HUES6 (cell line): ENCODE results near the gene ATXN7L1.
"Not testable (repeated sequence)": the region's sequence is repeated elsewhere in the genome, so short reads cannot be mapped to it uniquely, and the experiment has no call there.

Experiments used
- H3K27ac ChIP-seq: 2 replicates; pipeline ENCODE4 v1.7.0; 2013; ENCODE audit warnings: low read depth, mild to moderate bottlenecking, low read length, inconsistent platforms
- H3K27me3 ChIP-seq: 2 replicates; pipeline ENCODE4 v1.6.1; 2013; ENCODE audit warnings: low read length; ENCODE audit not compliant: control insufficient read depth, insufficient read depth
- H3K36me3 ChIP-seq: 2 replicates; pipeline ENCODE4 v1.6.1; 2013; ENCODE audit warnings: low read length; ENCODE audit not compliant: control insufficient read depth, insufficient read depth
- H3K4me1 ChIP-seq: 2 replicates; pipeline ENCODE4 v1.6.1; 2013; ENCODE audit warnings: low read length; ENCODE audit not compliant: control insufficient read depth, insufficient read depth
- H3K4me3 ChIP-seq: 2 replicates; pipeline ENCODE4 v1.5.1; 2013; ENCODE audit warnings: low read depth, low read length
- H3K9ac ChIP-seq: one replicate; pipeline ENCODE4 v1.6.1; 2013; ENCODE audit warnings: mild to moderate bottlenecking, low read length
- H3K9me3 ChIP-seq: 2 replicates; pipeline ENCODE4 v1.6.1; 2013; ENCODE audit warnings: low read depth, low read length; ENCODE audit not compliant: control insufficient read depth, insufficient read depth

Gene ATXN7L1

DNA sequence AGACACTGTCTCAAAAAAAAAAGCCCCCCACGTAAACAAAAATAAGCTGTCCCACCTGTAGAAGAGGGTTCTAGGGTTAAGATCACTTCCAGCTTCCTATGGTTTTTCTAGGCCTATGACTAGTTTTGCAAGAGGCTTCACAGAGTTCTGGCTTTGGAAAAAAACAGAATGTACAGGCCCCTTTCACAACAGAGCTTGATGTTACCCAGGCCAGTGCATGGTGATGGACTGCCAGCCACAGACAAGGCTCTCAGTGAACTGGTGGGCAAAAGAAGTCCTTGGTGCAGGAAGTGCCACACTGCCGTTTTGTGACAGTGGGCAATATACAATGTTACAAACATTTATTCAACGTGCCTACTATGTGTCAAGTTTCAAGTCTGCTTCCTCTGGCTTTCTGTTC, 276.8 kb downstream of the ATXN7L1 start:
- Histone ChIP-seq H3K36me3 (no peaks in the 10 kb centered on the region), H3K4me3 (no peak overlapping the region), H3K9me3 (no peaks in the 10 kb centered on the region), H3K27ac (no peak overlapping the region), H3K9ac (no peak overlapping the region), H3K4me1 (peaks cover 21% of the 10 kb centered on the region), H3K27me3 (no peaks in the 10 kb centered on the region)

DNA sequence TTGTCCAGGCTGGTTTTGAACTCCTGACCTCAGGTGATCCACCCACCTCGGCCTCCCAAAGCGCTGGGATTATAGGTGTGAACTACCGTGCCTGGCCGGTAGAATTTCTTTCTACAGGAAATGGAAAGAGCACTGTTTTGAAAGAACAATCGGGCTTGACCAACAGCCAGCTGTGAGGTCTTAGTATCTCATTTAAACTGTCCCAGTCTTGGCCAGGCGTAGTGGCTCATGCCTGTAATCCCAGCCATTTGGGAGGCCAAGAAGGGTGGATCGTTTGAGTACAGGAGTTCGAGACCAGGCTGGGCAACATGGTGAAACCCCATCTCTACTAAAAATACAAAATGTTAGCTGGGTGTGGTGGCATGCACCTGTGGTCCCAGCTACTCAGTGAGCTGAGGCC, 277.3 kb downstream of the ATXN7L1 start:
- H3K36me3 ChIP-seq, H3K27ac ChIP-seq, H3K4me3 ChIP-seq, H3K9ac ChIP-seq, H3K27me3 ChIP-seq, H3K9me3 ChIP-seq: not testable (repeated sequence)
- peaks cover 21% of the 10 kb centered on the region for H3K4me1 ChIP-seq

DNA sequence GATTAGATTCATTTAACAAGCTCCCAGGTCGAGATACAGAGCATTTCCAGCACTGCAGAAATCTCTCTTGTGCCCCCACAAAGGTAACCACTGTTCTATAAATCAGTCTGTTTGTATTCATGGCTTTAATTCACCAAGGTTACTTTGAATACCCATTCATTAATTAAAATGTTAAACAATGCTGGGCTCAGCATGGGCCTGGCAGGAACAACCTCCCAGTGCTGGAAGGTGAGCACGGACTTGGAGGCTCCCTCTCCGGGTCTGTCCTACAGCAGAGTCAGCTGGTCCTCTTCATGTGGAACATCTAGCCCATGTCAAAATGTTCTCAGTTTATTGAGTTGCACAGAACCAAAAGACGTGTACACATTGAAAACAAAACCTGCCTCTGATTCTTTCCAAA, 279.5 kb downstream of the ATXN7L1 start:
- Histone ChIP-seq H3K4me3 (no peak overlapping the region), H3K9ac (no peak overlapping the region), H3K27me3 (no peaks in the 10 kb centered on the region), H3K27ac (no peak overlapping the region), H3K9me3 (no peaks in the 10 kb centered on the region), H3K4me1 (peaks cover 21% of the 10 kb centered on the region), H3K36me3 (no peaks in the 10 kb centered on the region)

DNA sequence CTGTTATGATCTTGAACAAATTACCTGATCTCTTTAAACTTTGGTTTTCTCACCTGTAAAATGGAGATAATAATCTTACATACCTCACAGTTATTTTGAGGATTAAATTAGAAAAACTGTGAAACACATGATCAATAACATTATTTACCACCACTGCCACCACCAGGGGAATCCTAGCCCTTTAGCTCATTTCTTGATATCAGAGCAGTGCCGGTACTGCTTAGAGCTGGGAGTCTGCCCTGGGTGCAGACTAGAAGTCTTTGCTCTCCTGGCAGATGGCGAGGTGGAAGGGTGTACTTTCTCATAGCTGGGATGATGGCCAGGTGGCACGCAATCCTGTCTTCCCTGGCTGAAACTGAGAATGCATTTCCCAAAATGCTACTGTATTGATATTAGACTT, 282.4 kb downstream of the ATXN7L1 start:
- no peaks in the 10 kb centered on the region for H3K27me3 ChIP-seq
- no peak overlapping the region for H3K4me3 ChIP-seq
- H3K27ac ChIP-seq, result no peak overlapping the region
- no peak overlapping the region for H3K9ac ChIP-seq
- H3K36me3 ChIP-seq, result no peaks in the 10 kb centered on the region
- H3K9me3 ChIP-seq, result no peaks in the 10 kb centered on the region
- peaks cover 11% of the 10 kb centered on the region; the same call in 1 of the 2 replicates for H3K4me1 ChIP-seq

DNA sequence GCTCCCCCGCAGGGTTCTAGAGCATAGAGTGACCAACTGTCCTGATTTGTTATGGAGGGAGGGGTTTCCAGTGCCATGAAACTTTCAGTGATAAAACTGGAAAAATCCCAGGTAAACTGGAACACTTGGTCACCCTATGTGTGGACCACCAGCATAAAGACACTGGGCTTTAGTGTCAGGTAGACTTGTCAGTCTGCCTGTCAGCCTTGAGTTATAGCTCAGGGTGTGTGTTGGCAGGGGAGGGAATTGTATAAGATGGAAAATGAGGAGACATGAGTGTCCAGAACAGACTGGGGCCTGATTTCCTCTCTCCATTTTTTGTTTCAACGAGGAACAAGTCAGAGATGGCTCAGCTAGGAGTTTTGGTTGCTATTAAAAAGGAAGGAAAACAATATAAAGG, 284.9 kb downstream of the ATXN7L1 start:
- no peak overlapping the region for H3K27ac ChIP-seq
- H3K36me3 ChIP-seq, result no peaks in the 10 kb centered on the region
- H3K9ac ChIP-seq, result no peak overlapping the region
- no peaks in the 10 kb centered on the region for H3K9me3 ChIP-seq
- peaks cover 11% of the 10 kb centered on the region for H3K4me1 ChIP-seq
- no peaks in the 10 kb centered on the region for H3K27me3 ChIP-seq
- no peak overlapping the region for H3K4me3 ChIP-seq

DNA sequence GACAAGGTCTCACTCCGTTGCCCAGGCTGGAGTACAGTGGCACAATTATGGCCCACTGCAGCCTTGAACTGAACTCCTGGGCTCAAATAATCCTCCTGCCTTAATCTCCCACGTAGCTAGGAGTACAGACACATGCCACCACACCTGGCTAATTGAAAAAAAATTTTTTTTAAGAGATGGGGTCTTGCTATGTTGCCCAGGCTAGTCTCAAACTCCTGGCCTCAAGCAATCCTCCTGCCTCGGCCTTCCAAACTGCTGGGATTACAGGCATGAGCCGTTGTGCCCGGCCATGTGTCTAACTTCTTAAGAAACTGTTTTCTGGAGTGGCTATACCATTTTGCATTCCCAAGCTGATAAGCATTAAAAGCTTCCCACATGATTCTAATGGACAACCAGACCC, 285.6 kb downstream of the ATXN7L1 start:
- Histone ChIP-seq H3K9ac (no peak overlapping the region), H3K4me1 (peaks cover 9% of the 10 kb centered on the region; the same call in 1 of the 2 replicates), H3K36me3 (no peaks in the 10 kb centered on the region), H3K27me3 (no peaks in the 10 kb centered on the region), H3K4me3 (no peak overlapping the region), H3K27ac (no peak overlapping the region), H3K9me3 (peaks cover 2% of the 10 kb centered on the region; the same call in 1 of the 2 replicates)

DNA sequence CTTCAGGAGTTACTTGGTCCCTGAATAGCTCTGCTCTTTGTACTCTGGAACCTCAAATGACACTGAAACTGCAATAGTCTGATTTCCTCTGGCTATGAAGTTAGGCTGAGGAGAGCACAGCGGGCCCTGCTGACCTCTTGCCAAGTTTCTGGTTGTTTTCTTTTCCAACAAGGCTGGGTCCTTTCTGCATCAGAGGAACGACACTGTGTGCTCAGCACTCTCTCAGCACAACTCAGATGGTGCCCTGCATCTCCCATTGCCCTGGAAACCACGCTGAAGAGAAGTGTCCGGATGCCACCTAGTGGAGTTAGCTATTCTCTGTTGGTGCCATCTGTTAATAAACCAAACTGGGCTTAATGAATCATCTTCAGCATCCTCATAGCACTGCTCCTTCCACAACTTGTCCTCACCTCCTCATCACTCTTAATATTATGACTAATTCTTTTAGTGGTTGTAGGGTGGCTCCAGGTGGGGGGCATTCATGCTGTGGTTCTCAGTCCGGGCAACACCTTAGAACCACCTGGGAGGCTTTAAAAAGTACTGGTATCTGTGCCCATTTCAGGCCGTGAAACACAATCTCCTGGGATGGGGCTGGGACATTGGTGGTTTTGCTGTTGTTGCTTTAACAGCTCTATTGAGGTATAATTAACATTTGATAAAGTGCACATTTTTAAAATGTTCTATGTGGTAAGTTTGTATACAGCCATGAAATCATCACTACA, 286.9 kb downstream of the ATXN7L1 start:
- H3K27ac ChIP-seq, result no peak overlapping the region
- no peak overlapping the region for H3K4me3 ChIP-seq
- no peaks in the 10 kb centered on the region for H3K27me3 ChIP-seq
- H3K36me3 ChIP-seq, result no peaks in the 10 kb centered on the region
- peaks cover 9% of the 10 kb centered on the region; the same call in 1 of the 2 replicates for H3K4me1 ChIP-seq
- no peak overlapping the region for H3K9ac ChIP-seq
- peaks cover 7% of the 10 kb centered on the region for H3K9me3 ChIP-seq

DNA sequence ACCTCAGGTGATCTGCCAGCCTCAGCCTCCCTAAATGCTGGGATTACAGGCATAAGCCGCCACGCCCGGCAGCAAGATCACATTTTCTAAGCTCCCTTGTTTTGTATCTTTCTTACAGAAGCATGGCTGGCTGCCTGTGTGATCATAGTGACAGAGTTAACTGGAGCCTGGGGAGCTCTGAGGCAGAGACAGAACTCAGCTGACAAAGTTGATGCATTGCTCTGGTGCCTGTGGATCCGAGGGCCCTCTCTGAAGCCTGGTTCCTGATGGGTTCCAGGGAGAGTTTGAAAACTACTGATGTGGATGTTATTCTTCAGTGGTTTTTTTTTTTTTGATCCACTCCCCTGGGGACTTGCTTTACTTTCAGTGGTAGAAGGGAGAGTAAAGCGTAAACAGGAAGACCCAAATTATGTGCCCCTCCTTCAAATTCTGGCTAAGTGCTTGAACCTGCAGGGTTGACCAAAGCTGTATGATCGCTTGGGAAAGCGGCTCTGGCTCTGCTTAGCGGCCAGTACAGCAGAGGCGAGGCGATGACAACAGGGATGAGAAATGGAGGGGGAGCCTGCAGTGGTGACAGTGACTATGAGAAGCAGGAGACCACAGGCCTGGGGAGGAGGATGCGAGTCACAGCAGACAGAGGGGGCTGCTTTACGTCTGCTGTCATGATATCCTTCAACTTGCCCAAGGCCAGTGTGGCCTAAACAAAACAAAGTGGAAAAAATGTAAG, 288.3 kb downstream of the ATXN7L1 start:
- no peak overlapping the region for H3K9ac ChIP-seq
- H3K9me3 ChIP-seq, result peaks cover 10% of the 10 kb centered on the region
- H3K36me3 ChIP-seq, result no peaks in the 10 kb centered on the region
- H3K4me1 ChIP-seq, result peaks cover 9% of the 10 kb centered on the region; the same call in 1 of the 2 replicates
- H3K27me3 ChIP-seq, result no peaks in the 10 kb centered on the region
- no peak overlapping the region for H3K27ac ChIP-seq
- H3K4me3 ChIP-seq, result no peak overlapping the region

DNA sequence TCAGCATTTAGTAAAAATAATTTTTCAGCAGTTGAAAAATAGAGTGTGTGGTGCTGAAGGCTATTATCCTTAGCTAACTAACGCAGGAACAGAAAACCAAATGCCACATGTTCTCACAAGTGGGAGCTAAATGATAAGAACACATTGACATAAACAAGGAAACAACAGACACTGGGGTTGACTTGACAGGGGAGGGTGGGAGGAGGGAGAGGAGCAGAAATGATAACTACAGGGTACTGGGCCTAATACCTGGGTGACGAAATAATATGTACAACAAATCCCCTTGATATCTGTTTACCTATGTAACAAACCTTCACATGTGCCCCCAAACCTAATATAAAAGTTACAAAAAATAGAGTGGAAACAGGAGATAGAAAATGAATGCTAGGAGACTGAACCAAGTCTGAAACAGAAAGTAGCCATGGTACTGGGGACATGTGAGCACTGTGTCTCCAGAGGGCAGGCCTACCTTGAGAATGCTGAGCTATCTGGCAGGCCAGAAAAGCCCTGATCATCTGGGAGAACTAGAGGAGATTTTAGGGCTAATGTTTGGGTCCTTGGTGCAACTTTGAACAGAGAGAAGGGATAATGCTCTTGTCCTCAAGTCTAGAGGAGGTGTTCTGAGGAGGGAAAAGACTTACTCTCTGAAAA, 290.4 kb downstream of the ATXN7L1 start:
- Histone ChIP-seq H3K4me3 (no peak overlapping the region), H3K36me3 (no peaks in the 10 kb centered on the region), H3K9ac (no peak overlapping the region), H3K4me1 (peaks cover 9% of the 10 kb centered on the region; the same call in 1 of the 2 replicates), H3K9me3 (peaks cover 16% of the 10 kb centered on the region), H3K27ac (no peak overlapping the region), H3K27me3 (no peaks in the 10 kb centered on the region)

DNA sequence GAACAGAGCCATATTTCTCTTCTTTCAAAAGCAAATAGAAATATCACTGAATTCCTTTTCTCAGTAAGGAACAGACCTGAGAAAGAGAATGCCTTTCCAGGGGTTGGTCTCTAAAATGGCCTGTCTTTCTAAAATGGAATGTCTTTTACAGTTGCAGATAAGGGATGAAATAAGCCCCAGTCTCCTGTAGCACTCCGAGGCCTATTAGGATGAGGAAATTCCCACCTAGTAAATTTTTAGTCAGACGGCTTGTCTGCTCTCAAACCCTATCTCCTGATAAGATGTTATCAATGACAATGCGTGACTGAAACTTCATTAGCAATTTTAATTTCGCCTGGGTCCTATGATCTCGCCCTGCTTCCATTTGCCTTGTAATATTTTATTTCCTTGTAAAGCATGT, 292.2 kb downstream of the ATXN7L1 start:
- H3K4me1 ChIP-seq, result peaks cover 8% of the 10 kb centered on the region; the same call in 1 of the 2 replicates
- H3K36me3 ChIP-seq, result no peaks in the 10 kb centered on the region
- no peak overlapping the region for H3K4me3 ChIP-seq
- H3K9me3 ChIP-seq, result peaks cover 16% of the 10 kb centered on the region
- H3K27ac ChIP-seq, result no peak overlapping the region
- H3K9ac ChIP-seq, result no peak overlapping the region
- H3K27me3 ChIP-seq, result no peaks in the 10 kb centered on the region

DNA sequence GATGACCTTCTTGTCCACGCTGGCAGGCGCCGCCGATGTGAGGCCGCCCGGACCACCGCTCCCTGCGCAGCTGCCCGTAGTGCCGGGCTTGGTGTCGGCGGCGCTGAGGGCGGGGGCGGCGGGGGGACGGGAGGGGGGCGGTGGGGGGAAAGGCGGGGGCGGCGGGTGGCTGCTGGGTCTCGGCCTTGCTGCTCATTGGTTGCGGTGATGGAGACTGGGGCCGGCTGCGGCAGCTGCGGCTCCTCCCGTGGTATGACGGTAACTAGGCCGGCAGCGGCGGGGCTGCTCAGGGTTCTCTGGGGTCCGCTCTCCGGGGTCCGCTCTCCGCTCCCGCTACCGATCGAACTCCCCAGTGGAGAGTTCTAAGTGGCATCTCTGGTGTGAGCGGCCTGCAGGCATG, 293.3 kb downstream of the ATXN7L1 start:
- Histone ChIP-seq H3K36me3 (no peaks in the 10 kb centered on the region), H3K4me1 (peaks cover 2% of the 10 kb centered on the region; the same call in 1 of the 2 replicates), H3K4me3 (no peak overlapping the region), H3K27ac (no peak overlapping the region), H3K9me3 (peaks cover 16% of the 10 kb centered on the region), H3K27me3 (no peaks in the 10 kb centered on the region), H3K9ac (no peak overlapping the region)
